DLD1 (cell line): Measurements from ENCODE around the gene CD300LB.
"Not testable (repeated sequence)": the region's sequence is repeated elsewhere in the genome, so short reads cannot be mapped to it uniquely, and the experiment has no call there.

Source experiments
- in situ Hi-C: cut with HindIII; loops from 2 replicates; pipeline ENCODE4 v1.10.0; 2017; ENCODE audit warnings: low sequenced_read_pairs

The CD300LB gene

GRCh38 chr17:74531231-74531761 is at the start of gene CD300LB:
TSS of gene CD300LB (minus strand) at chr17:74531475. CDS start at chr17:74531350, 125 bp downstream.
- in situ Hi-C loops: no loop called here

GRCh38 chr17:74579900-74580299 is 48.6 kb upstream of the CD300LB start:
- in situ Hi-C loops: no loop called here

DNA sequence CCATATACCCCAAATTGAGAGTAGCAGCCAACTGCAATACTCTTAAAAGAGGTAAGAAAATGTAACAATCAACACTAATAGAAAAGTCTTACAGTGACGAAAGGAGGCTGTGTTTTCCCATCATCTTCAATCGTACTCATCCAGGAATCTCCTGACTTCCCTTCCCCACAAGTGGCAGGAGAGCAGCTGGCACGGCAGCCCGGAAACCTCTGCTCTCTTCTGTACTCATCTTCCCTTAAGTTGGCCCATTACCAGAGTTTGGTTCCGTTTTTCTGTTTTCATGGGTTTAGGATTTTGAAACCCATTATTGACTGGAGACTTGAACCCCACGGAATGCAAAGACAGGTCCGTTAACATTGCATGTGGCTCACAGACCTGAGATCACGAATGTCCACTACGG is 47.7 kb upstream of the CD300LB start:
- in situ Hi-C loops: no loop called here

GRCh38 chr17:74574489-74575142 is 43.3 kb upstream of the CD300LB start:
- in situ Hi-C loops: no loop called here

DNA sequence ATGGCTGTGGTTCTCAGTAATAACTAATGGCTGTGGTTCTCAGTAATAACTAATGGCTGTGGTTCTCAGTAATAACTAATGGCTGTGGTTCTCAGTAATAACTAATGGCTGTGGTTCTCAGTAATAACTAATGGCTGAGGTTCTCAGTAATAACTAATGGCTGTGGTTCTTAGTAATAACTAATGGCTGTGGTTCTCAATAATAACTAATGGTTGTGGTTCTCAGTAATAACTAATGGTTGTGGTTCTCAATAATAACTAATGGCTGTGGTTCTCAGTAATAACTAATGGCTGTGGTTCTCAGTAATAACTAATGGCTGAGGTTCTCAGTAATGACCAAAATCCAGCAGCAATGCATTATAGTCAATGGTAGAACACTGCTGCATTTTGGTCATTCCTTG is 42.4 kb upstream of the CD300LB start:
- in situ Hi-C loops: not testable (repeated sequence)

GRCh38 chr17:74573169-74573568 is 41.9 kb upstream of the CD300LB start:
- in situ Hi-C loops: no loop called here

DNA sequence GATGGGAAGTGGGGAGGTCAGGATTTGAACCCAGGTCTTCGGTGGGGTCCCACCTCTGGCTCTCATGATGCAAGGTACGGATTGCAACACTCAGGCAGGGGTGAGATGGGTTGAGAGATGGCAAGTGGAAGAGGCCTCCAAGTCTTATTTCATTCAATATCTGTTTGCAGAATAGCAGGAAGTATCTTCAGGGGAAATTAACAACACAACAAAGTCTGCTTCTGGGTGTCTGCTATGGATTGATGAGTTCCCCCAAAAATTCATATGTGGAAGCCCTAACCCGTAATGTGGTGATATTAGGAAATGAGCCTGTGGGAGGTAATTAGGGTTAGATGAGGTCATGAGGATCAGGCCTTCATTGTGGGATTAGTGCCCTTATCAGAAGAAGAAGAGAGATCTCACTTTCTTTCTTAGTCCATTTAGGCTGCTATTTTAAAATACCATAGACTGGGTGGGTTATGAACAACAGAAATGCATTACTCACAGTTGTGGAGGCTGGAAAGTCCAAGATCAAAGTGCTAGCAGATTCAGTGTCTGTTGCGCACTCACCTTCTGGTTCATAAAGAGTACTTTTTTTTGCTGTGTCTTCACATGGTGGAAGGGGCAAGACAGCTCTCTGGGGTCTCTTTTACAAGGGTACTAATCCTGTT is 40.5 kb upstream of the CD300LB start:
- in situ Hi-C loops: no loop called here

GRCh38 chr17:74569020-74570003 is 38.0 kb upstream of the CD300LB start:
- in situ Hi-C loops: no loop called here

DNA sequence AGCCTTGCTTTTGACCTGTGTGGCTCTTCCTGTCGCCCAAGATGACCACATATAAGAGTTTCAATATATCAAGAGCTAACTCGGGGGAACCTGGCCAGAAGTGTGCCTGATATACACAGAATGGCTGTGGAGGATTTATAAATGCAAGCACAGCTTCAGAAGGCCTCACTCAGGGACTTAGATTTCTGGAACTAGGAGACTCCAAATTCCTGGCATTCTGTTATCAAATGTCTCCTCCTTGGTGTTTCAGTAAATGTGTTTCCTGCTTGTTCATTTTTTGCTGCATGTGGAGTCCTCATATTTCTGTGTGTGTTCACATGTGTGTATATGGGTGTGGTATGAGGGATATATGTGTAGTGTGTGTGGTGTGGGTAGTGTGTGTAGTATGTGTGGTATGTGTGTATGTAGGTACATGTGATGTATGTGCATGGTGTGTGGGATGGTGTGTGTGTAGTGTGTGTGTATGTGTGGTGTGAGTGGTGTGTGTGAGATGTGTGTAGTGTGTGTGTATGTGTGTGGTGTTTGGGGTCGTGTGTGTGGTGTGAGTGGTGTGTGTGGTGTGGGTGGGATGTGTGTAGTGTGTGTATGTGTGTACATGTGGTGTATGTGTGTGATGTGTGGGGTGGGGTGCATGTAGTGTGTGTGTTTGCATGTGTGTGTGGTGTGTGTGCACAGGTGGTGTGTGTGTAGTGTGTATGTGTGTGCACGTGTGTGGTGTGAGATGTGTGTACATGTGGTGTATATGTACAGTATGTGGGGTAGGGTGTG is 37.0 kb upstream of the CD300LB start:
- in situ Hi-C loops: no loop called here

DNA sequence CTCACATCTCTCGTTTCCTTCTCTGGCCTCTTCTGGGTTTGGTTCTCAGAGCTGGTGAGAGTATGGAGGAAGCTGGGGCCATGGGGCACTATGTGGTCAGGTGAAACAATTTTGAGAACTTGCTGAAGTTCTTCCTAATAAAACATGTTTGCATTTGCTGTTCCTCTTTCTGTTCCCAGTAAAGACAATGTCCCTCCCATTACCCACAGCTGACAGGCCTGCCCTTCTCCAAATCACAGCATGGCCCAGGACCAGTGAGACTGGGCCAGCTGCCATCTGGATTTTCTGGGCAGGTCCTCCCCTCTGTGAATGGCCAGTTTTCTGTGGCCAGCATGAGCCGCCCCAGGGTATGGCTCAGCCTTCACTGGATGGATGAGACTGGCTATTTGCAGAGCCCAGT is 36.1 kb upstream of the CD300LB start, which contains the start of gene CD300H:
Gene CD300H (minus strand): TSS at position 113 of the 400 bp plus-strand sequence.
- in situ Hi-C loops: no loop called here

DNA sequence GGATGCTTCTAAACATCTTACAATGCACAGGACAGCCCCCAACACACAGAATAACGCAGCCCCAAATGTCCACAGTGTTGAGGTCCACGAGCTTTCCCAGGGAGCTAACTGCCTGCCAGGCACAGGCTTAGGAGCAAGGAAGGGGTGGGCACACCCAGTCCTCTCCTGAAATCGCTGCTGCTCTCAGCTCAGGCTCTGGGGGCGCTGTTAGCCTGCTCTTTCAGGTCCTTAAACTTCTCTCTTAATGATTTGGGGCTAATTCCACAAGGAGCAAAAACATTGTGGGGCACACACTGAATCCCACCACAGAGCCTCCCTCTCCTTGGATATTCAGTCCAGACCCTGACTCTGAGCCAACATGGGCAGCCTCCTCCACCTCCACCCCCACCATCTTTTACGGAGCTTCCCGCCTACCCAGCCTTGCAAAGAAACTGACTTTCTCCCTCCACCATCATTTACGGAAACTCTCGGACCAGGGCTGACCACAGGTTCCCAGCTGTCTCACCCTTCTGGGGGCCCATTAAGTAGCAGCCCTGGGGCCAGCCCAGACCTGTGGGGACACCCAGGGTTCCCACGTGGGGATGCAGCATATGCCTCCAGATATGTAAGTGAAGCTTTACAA is 35.0 kb upstream of the CD300LB start:
- in situ Hi-C loops: no loop called here

- in situ Hi-C loops: no loop called here
Observed at GRCh38 chr17:74565126-74565525, 33.9 kb upstream of the CD300LB start.

DNA sequence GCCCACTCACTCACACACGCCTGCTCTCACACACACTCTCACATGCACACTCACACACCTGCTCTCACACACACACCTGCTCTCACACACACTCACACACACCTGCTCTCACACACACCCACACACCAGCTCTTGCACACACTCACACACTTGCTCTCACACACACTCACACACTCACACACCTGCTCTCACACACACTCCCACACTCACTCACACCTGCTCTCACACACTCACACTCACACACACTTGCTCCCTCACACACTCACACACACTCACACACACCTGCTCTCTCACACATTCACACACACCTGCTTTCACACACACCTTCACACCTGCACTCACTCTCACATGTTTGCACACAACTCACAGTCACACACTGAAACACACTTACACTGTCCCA is 32.1 kb upstream of the CD300LB start:
- in situ Hi-C loops: no loop called here

DNA sequence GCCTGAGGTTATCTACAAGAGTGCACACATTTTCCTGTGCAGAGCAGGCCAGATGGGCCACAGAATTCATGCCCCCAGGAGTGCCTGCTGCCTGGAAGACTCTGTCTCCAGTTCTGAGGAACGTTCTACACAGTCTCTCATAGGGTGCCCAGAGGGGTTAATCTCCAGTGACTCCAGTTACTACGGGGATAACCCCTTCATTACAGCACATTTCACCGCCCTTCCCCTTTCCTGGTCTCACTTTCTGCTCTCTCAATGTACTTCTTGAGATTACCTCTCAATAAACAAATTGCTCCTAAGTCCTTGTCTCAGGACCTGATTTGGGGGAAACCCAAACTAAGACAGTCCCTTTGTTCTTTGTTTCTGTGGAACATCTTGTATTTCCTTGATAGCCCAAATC is 30.3 kb upstream of the CD300LB start:
- in situ Hi-C loops: no loop called here

DNA sequence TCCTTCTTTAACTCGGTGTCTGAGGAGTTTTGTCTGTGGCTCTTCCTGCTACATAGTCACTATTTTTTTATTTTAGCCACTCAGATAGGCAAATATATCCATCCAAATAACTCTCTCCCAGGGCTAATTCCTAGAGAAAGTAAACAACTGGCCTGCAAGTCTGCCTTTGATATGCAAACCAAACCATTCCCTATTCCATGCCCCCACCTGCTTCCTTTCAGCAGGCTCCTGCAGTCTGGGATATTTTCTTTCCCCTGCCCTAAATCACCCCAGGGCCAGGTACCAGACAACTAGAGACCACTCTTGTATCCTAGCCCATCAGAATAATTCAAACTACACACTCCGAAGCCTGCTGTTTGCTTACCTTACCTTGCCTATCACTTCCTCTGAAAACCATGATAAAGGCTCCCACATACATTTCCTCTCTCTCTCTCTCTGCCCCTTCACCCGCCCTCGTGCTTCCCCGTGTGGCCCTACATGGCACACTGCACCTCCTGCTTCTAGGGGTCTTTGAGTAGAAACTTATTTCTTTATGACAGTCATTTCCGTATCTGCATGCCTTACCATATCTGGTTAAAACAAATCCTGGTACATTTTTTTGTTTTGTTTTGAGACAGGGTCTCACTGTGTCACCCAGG is 27.7 kb upstream of the CD300LB start:
- in situ Hi-C loops: no loop called here

- in situ Hi-C loops: not testable (repeated sequence)
Observed at GRCh38 chr17:74558402-74558801, 27.1 kb upstream of the CD300LB start.

DNA sequence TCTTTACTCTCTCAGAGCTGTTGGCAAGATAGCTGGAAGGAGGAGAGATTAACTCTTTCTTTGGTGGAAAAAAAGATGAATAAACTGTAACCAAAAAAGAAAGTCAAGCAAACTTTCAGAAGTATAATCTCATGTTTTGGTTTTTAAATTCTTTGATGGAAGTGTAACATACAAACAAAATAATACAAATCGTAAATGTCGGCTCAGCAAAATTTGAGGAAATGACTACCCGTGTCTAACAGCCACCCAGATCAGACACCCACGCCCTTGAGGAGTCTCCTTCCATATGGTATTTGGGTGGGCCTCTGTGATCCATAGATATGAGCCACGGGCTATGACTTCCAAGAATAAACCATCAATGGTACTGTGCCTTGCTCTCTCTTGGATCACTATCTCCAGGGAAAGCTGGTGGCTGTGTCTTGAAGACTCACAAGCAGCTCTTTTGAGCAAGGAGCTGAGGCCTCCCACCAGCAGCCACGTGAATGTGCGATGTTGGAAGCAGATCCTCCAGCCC is 24.2 kb upstream of the CD300LB start:
- in situ Hi-C loops: no loop called here

DNA sequence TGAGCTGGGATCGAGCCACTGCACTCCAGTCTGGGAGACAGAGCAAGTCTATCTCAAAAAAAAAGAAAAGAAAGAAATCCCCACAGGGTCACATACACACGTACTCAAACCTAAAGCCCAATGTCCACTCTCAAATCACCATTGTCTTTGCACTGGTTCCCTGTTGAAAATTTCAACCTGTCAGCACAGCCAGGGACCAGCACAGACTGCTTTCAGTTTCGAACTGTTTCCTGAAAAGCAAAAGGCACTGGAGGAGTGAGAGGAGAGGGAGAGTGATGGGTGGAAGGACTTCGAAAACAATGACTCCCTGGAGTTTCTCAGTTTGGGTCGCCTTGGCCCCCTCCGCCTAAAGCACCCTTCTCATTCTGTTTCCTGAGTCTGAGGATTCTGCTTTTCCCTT is 23.6 kb upstream of the CD300LB start:
- in situ Hi-C loops: no loop called here

DNA sequence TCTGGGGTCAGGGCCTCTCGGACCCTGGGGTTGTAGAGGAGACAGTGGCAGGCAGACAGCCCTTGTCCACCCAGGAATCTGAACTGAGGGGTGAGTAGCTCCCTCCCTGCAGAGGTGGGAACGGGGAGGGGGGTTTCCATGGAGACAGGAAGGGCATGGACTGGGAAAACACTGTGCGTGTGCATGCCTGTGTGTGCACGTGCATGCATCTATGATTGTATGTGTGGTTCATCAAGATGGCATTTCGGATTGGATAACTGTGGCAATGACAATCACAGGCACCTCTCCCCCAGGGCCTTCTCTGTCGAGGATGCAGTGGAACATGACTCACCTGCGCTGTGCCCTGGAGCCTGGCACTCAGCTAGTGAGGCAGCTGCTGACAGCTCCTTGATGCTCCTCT is 20.8 kb upstream of the CD300LB start:
- in situ Hi-C loops: no loop called here
